Subcutaneous abdominal adipose tissue (tissue), 5 donors: ENCODE measurements around the gene UBE2C.
A peak's percentile ranks its signal among the peaks of the same experiment; 100 is the strongest.

Experiments used
- H3K27ac ChIP-seq: one replicate; pipeline ENCODE4 v1.7.0; 2013; ENCODE audit warnings: low read depth, mild to moderate bottlenecking, inconsistent platforms, low read length, moderate library complexity
- H3K27me3 ChIP-seq, 5 donors: one replicate each; pipeline ENCODE4 v1.7.0; 2013; ENCODE audit warnings: low read length in 5 of 5, inconsistent platforms in 1 of 5; ENCODE audit not compliant: control insufficient read depth in 5 of 5, insufficient read depth in 4 of 5
- H3K36me3 ChIP-seq, 5 donors: one replicate each; pipeline ENCODE4 v1.7.0; 2013; ENCODE audit warnings: low read length in 5 of 5; ENCODE audit not compliant: control insufficient read depth in 5 of 5, insufficient read depth in 5 of 5
- H3K4me1 ChIP-seq, 5 donors: one replicate each; pipeline ENCODE4 v1.7.0; 2013; ENCODE audit warnings: low read length in 5 of 5, mild to moderate bottlenecking in 3 of 5, moderate library complexity in 1 of 5; ENCODE audit not compliant: control insufficient read depth in 5 of 5, insufficient read depth in 5 of 5
- H3K4me3 ChIP-seq, 5 donors: one replicate each; pipeline ENCODE4 v1.7.0; 2013; ENCODE audit warnings: low read length in 5 of 5, low read depth in 1 of 5
- H3K9ac ChIP-seq, 5 donors: one replicate each; pipeline ENCODE4 v1.7.0; 2013; ENCODE audit warnings: low read length in 5 of 5, mild to moderate bottlenecking in 4 of 5, moderate library complexity in 3 of 5
- H3K9me3 ChIP-seq, 5 donors: one replicate each; pipeline ENCODE4 v1.7.0; 2013; ENCODE audit warnings: low read length in 5 of 5; ENCODE audit not compliant: control insufficient read depth in 5 of 5
- donor health status: healthy.
- donor health status: healthy.
- donor health status: healthy.
- donor health status: healthy.
- donor health status: healthy.

UBE2C gene

DNA sequence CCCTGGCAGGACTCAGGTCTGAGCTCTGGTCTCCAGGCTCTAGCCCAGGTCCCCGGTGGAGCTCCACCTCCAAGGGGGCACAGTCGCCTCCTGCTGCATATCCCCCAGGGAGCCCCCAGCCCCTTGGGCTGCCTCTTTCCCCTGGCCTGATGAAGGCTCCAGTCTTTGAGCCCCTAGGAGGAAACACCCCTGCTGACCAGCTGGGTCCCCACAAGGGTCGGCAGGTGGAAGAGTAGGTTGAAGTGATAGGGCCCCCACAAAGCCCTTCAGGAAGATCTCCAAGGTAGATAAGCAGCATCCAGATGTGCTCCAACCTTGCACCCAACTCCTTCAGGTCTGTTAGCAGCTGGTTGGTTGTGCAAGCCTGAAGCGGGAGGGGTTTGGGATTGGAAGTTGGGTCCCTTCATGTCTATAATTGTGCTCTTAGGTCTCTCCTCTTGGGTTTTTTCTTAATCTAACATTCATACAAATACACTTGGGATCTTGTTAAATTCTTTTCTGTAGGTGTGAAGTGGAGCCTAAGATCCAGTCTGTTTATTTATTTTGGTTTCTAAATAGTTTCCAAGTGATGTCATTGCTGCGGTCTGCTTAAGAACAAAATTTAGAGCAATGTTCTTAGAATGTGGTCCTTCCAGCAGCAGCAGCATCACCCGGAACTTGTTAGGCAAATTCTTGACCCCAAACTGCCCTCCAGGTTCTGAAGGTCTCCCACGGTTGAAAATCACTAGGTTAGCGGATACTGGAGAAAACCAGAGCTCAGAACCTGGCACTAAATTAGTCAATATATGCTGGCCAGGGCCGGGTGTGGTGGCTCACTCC, 5.1 kb downstream of the UBE2C start:
- Histone ChIP-seq H3K27me3 (peaks cover 0 to 9% (median 6%) of the 10 kb centered on the region in 5 donors), H3K4me3 (no peak overlapping the region), H3K27ac (no peak overlapping the region), H3K9ac (no peak overlapping the region), H3K9me3 (no peaks in the 10 kb centered on the region), H3K36me3 (no peaks in the 10 kb centered on the region), H3K4me1 (peaks cover 0 to 10% (median 7%) of the 10 kb centered on the region in 5 donors)

DNA sequence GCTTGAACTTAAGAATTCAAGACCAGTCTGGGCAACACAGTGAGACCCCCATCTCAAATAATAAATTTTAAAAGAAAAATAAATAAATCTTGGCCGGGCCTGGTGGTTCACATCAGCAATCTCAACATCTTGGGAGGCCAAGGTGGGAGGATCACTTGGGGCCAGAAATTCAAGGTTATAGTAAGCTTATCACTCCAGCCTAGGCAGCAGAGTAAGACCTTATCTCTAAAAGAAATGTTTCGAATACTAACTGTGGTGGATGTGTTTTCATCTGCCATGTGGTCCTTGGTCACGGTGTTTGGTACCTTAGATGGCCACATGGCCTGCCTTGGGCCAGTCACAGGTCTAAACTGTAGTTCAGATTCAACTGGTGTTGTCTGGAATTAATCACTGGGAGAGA, 5.8 kb downstream of the UBE2C start:
- Histone ChIP-seq H3K27ac (no peak overlapping the region), H3K4me1 (peaks cover 0 to 11% (median 7%) of the 10 kb centered on the region in 5 donors), H3K36me3 (no peaks in the 10 kb centered on the region), H3K4me3 (no peak overlapping the region), H3K9ac (no peak overlapping the region), H3K9me3 (no peaks in the 10 kb centered on the region), H3K27me3 (peaks cover 6 to 15% (median 12%) of the 10 kb centered on the region in 5 donors)

DNA sequence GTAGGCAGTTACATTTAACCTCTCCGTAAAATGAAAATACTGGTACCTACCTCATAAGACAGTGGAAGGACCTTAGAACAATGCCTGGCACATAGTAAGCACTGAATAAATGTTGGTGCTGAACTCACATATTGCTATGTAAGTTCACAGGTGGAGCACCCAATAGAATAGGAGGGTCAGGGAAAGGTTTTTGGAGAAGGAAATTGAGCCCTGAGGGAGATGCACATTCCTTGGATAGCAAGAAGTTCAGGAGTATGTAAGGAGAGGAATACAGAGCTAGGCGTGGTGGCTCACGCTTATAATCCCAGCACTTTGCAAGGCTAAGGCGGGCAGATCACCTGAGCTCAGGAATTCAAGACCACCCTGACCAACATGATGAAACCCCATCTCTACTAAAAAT, 7.0 kb downstream of the UBE2C start:
- Histone ChIP-seq H3K27ac (no peak overlapping the region), H3K4me3 (no peak overlapping the region), H3K27me3 (peaks cover 14 to 27% (median 16%) of the 10 kb centered on the region in 5 donors)

DNA sequence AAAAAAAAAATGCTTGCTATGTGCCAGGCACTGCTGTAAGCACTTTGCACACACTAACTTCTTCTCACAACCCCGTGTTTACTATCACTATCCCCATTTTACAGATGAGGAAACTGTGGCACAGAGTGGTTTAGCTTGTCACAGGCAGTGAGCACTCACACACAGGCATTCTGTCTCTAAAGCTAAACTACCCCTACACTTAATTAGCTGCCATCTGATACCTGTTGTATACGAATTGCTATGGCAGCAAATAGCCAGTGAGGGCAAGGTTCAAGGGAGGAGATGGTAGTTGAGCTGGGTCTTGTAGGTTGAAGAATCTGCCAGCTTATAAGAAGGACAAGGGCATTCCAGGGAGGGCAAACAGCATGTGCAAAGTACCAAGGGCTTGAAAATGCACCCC, 9.5 kb downstream of the UBE2C start:
- Histone ChIP-seq H3K4me1 (peaks cover 2 to 33% (median 29%) of the 10 kb centered on the region in 5 donors), H3K27ac (no peak overlapping the region), H3K27me3 (peaks cover 14 to 27% (median 16%) of the 10 kb centered on the region in 5 donors), H3K4me3 (no peak overlapping the region), H3K9ac (no peak overlapping the region), H3K9me3 (no peaks in the 10 kb centered on the region), H3K36me3 (no peaks in the 10 kb centered on the region)

More for the DNA sequence above, 7.0 kb downstream of the UBE2C start:
- Histone ChIP-seq H3K9ac (no peak overlapping the region), H3K4me1 (peaks cover 0 to 21% (median 15%) of the 10 kb centered on the region in 5 donors), H3K9me3 (no peaks in the 10 kb centered on the region), H3K36me3 (no peaks in the 10 kb centered on the region)

DNA sequence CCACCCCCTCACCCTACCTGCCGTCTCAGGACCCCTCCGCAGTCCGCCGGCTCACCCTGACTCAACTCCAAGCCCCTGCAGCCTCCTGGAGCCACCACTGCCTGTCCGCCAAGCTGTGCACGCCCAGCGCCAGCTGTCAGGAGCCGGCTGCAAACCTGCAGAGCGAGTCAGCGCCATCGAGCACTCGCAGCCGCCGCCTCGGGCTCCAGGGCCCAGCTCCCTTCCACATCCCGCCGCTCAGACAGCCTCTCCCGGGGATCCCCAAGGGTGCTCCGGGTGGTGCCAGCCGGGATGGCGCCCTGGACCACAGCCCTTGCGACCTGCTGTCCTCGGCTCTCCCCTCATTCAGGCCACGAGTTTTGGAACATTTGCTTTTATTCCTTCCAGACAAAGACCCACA, 10.4 kb downstream of the UBE2C start:
- H3K4me3 ChIP-seq, result no peak overlapping the region
- H3K27ac ChIP-seq, result no peak overlapping the region
- peaks cover 2 to 38% (median 33%) of the 10 kb centered on the region in 5 donors for H3K4me1 ChIP-seq
- H3K9me3 ChIP-seq, result no peaks in the 10 kb centered on the region
- no peaks in the 10 kb centered on the region for H3K36me3 ChIP-seq
- no peak overlapping the region for H3K9ac ChIP-seq
- H3K27me3 ChIP-seq, result peaks cover 14 to 27% (median 16%) of the 10 kb centered on the region in 5 donors

DNA sequence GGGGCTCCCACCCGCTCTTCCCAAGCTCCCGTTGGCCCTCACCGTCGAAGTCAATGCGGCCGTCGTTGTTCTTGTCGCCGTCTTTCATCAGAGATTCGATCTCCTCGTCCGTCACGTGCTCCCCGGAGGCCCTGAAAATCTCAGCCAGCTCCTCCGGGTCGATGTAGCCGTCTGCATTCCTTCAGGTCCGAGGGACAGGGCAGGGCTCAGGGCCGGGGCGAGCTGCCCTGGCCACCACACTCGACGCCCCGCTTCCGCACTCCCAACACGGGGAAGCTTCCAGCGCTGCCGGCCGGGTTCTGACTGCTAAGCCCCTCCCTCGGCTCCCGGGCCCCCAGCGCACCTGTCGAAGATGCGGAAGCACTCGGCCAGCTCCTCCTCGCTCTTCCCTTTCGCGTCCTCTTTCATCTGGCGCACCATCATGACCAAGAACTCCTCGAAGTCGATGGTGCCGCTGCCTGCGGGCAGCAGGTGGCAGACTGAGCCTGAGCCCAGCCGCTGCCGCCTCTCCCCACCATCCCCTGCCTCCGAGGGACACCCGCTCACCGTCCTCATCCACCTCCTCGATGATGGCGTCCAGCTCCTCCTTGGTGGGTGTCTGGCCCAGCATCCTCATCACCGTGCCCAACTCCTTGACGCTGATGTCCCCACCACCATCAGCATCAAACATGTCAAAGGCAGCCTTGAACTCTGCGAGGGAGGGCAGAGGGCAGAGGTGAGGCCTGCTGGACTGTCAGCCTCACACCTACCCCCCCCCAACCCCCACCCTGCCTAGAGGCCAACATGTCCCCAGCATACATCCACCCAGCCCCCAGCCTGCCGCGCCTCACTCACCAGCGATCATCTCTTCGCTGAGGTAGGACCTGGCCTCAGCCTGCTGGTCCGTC, 11.7 kb downstream of the UBE2C start:
- no peak overlapping the region for H3K27ac ChIP-seq
- H3K9ac ChIP-seq, result no peak overlapping the region
- peaks cover 4 to 50% (median 40%) of the 10 kb centered on the region in 5 donors for H3K4me1 ChIP-seq
- peaks cover 14 to 27% (median 16%) of the 10 kb centered on the region in 5 donors for H3K27me3 ChIP-seq
- H3K36me3 ChIP-seq, result no peaks in the 10 kb centered on the region
- H3K4me3 ChIP-seq, result peak overlapping the region in 2 of 5 donors; percentile 18 to 38
- H3K9me3 ChIP-seq, result no peaks in the 10 kb centered on the region

DNA sequence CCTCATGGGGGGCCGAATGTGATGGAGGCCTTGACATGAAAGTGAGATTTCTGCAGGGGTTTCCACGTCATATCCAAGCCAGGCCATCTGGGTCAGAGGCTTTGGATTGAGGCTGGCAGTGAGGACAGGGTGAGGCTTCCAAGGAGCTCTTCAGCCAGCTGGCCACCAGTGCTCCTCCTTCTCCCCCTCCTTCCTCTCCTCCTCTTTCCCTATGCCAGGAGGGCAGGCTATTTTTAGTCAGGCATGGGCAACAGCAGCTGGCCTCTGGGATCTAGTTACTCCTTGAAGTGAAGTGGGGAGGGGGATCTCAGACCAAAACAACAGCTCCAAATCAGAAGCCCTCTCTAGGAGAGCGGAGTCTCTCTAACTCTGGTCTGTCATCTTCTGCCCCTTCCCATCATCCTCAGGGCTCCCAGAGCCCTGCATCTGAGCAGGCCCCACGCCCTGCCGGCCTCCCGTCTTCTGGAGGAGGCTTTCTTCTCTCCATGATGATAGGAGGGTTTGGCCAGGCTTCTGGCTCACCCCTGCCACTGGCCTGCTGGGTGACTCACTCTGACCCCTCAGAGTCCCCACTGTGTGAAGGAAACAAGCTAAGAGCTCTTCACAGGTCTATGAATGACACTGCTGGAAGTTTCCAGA, 14.1 kb downstream of the UBE2C start:
- H3K4me1 ChIP-seq, result peaks cover 4 to 50% (median 40%) of the 10 kb centered on the region in 5 donors
- H3K9ac ChIP-seq, result peak overlapping the region in 2 of 5 donors; percentile 4 to 49
- no peaks in the 10 kb centered on the region for H3K36me3 ChIP-seq
- H3K27me3 ChIP-seq, result peaks cover 14 to 27% (median 16%) of the 10 kb centered on the region in 5 donors
- H3K4me3 ChIP-seq, result no peak overlapping the region
- peak overlapping the region; percentile 97 for H3K27ac ChIP-seq
- no peaks in the 10 kb centered on the region for H3K9me3 ChIP-seq

DNA sequence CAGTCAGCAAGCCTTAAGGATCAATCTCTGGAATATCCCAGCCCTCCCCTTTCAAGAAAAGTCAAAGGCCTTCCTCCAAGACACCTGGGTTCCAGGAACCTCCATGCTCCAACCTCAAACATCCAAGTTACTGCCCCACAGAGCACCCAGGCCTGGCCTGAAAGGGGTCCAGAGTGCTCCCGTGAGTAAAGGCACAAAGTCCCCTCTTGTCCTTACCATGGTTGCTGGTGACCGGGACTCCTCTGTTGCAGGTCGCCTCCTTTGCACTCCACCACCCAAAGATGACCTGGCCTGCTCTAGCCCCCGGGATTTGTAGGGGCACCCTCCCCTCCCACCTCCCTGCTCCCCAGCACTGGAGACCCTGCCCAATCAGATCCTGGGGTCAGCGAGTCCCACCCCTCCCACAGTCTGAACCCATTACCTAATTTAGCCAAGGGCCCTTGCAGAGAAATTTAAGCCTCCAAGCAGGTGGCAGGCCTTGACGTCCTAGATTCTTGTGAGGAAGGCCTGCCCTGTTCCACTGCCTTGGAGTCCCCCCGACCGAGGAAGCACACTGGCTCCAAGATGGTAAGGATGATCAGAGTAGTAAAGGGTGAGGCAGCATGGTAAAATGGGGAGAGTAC, 14.7 kb downstream of the UBE2C start, which contains the start of gene TNNC2:
Gene TNNC2 (minus strand): TSS at position 283 of the 623 bp plus-strand sequence. CDS start 64 bp downstream, at position 219.
- H3K27me3 ChIP-seq, result peaks cover 12 to 23% (median 15%) of the 10 kb centered on the region in 5 donors
- peak within 1 kb of the TSS in 4 of 5 donors; percentile 2 to 59 (median 26) for H3K9ac ChIP-seq
- no peaks in the 10 kb centered on the region for H3K9me3 ChIP-seq
- peaks cover 4 to 50% (median 44%) of the 10 kb centered on the region in 5 donors for H3K4me1 ChIP-seq
- H3K27ac ChIP-seq, result peak within 1 kb of the TSS; percentile 97
- H3K36me3 ChIP-seq, result no peaks in the 10 kb centered on the region
- no peak within 1 kb of the TSS for H3K4me3 ChIP-seq

DNA sequence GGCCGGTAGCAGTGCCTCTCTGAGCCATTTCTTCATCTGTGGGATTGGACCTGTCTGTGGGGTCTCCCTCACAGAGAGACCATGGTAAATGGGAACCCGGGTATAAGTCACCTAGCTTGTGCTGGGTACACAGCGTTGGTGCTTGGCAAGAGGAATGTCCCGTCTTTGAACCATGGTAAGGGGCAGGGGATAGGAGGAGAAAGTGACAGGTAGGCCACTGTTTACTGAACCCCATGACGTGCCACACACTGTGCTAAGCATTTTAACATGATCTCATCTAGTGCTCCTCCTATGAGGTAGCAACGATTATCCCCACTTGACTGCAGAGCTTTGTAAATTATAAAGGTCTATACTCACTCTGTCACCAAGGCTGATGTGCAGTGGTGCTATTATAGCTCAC, 15.3 kb downstream of the UBE2C start:
- H3K27ac ChIP-seq, result peak overlapping the region; percentile 97
- no peak overlapping the region for H3K4me3 ChIP-seq

More for the DNA sequence above, 15.3 kb downstream of the UBE2C start:
- no peaks in the 10 kb centered on the region for H3K9me3 ChIP-seq
- H3K9ac ChIP-seq, result peak overlapping the region in 1 of 5 donors; percentile 2
- H3K27me3 ChIP-seq, result peaks cover 7 to 17% (median 12%) of the 10 kb centered on the region in 5 donors
- H3K36me3 ChIP-seq, result no peaks in the 10 kb centered on the region
- H3K4me1 ChIP-seq, result peaks cover 4 to 53% (median 47%) of the 10 kb centered on the region in 5 donors
